Tibial artery (tissue), 4 donors: Measurements from ENCODE around the gene SLC3A2.

ENCODE experiments used
- DNase-seq, 2 donors: peaks; one replicate each; pipeline ENCODE4 v3.0.0-alpha.2; 2019
- H3K27ac ChIP-seq, 2 donors: fragments of 200-600 bp; sonication (generic) in 1 of 2; 1 replicate in 1 of 2; 2 replicates in 1 of 2; pipeline ENCODE4 v1.5.1; 2018 to 2019; ENCODE audit warnings: mild to moderate bottlenecking in 1 of 2
- H3K27me3 ChIP-seq, 2 donors: fragments of 200-600 bp; sonication (generic) in 1 of 2; one replicate each; pipeline versions ENCODE4 v1.5.1 to v1.6.0; 2016 to 2019
- H3K36me3 ChIP-seq, 3 donors: fragments of 200-600 bp; sonication (generic) in 2 of 3; one replicate each; pipeline ENCODE4 v1.5.1; 2016 to 2019; ENCODE audit warnings: mild to moderate bottlenecking in 2 of 3
- H3K4me1 ChIP-seq, 4 donors: fragments of 200-600 bp; sonication (generic) in 2 of 4; 1 replicate in 3 of 4; 2 replicates in 1 of 4; pipeline ENCODE4 v1.5.1; 2016 to 2019
- H3K4me3 ChIP-seq, 2 donors: fragments of 200-600 bp; sonication (generic) in 1 of 2; 1 replicate in 1 of 2; 2 replicates in 1 of 2; pipeline ENCODE4 v1.5.1; 2018 to 2019; ENCODE audit warnings: mild to moderate bottlenecking in 2 of 2
- H3K9me3 ChIP-seq, 3 donors: fragments of 200-600 bp; sonication (generic) in 1 of 3; one replicate each; pipeline ENCODE4 v1.5.1; 2016 to 2019
- CTCF ChIP-seq, 2 experiments: fragments of 200-600 bp in 1 of 2; fragments of 450-650 bp in 1 of 2; IDR thresholded peaks; one replicate each; pipeline ENCODE4 v1.5.1; 2017 to 2019; ENCODE audit warnings: antibody characterized with exemption in 2 of 2, mild to moderate bottlenecking in 1 of 2, moderate library complexity in 1 of 2
- intact Hi-C: fragments of 100-400 bp; cut with DNase I; formaldehyde crosslinking; loops from one replicate; pipeline ENCODE4 v1.15.0; 2023; ENCODE audit warnings: low total_unique reads

Gene SLC3A2

GRCh38 chr11:62875698-62876478 is 4.8 kb upstream of the SLC3A2 start:
- TF ChIP-seq CTCF (IDR thresholded peaks at IDR 0.05): no peak
- no peaks in the 10 kb centered on the region for H3K36me3 ChIP-seq
- H3K27me3 ChIP-seq: no peaks in the 10 kb centered on the region
- intact Hi-C loops: no loop called here
- no peak for DNase-seq
- H3K27ac ChIP-seq: no peak overlapping the region
- H3K9me3 ChIP-seq: no peaks in the 10 kb centered on the region
- no peak overlapping the region for H3K4me3 ChIP-seq
- H3K4me1 ChIP-seq: peaks cover 0 to 22% (median 19%) of the 10 kb centered on the region in 4 donors

- peaks cover 0 to 22% (median 19%) of the 10 kb centered on the region in 4 donors for H3K4me1 ChIP-seq
- H3K4me3 ChIP-seq: no peak overlapping the region
- no peaks in the 10 kb centered on the region for H3K36me3 ChIP-seq
- no peaks in the 10 kb centered on the region for H3K27me3 ChIP-seq
- H3K27ac ChIP-seq: no peak overlapping the region
- TF ChIP-seq CTCF (IDR thresholded peaks at IDR 0.05): no peak
- H3K9me3 ChIP-seq: no peaks in the 10 kb centered on the region
- intact Hi-C loops: no loop called here
- no peak for DNase-seq
Observed at GRCh38 chr11:62876712-62877111, 4.0 kb upstream of the SLC3A2 start.

GRCh38 chr11:62879235-62879978 is 1.3 kb upstream of the SLC3A2 start:
- peak; percentile 70 to 85 for DNase-seq
- no peaks in the 10 kb centered on the region for H3K27me3 ChIP-seq
- H3K4me1 ChIP-seq: peaks cover 0 to 48% (median 39%) of the 10 kb centered on the region in 4 donors
- H3K27ac ChIP-seq: peak overlapping the region; percentile 95 to 99
- peak in 1 of 2 experiments; percentile 16 for TF ChIP-seq CTCF (IDR thresholded peaks at IDR 0.05)
- peaks cover 19 to 23% (median 21%) of the 10 kb centered on the region in 3 donors for H3K36me3 ChIP-seq
- H3K4me3 ChIP-seq: peak overlapping the region; percentile 78 to 94
- no peaks in the 10 kb centered on the region for H3K9me3 ChIP-seq
- intact Hi-C loops: loop anchor here (2.0 kb wide), 1 partner anchor 45 kb away; no protein-coding TSS in a partner anchor

- Histone ChIP-seq H3K4me1 (peaks cover 0 to 55% (median 43%) of the 10 kb centered on the region in 4 donors), H3K27me3 (no peaks in the 10 kb centered on the region), H3K36me3 (peaks cover 28 to 32% (median 30%) of the 10 kb centered on the region in 3 donors), H3K27ac (peak overlapping the region; percentile 95 to 99), H3K9me3 (no peaks in the 10 kb centered on the region), H3K4me3 (peak overlapping the region; percentile 78 to 94)
- TF ChIP-seq CTCF (IDR thresholded peaks at IDR 0.05): no peak
- intact Hi-C loops: no loop called here
- peak in 1 of 2 donors; percentile 90 for DNase-seq
Observed at GRCh38 chr11:62880231-62880802, 379 bp upstream of the SLC3A2 start.

- intact Hi-C loops: no loop called here
Observed at GRCh38 chr11:62881579-62882430, 1.1 kb downstream of the SLC3A2 start.

More at GRCh38 chr11:62881579-62882430, 1.1 kb downstream of the SLC3A2 start:
- peaks cover 43 to 47% (median 44%) of the 10 kb centered on the region in 3 donors for H3K36me3 ChIP-seq
- peaks cover 0 to 63% (median 49%) of the 10 kb centered on the region in 4 donors for H3K4me1 ChIP-seq
- peak overlapping the region; percentile 78 to 94 for H3K4me3 ChIP-seq
- peak in 1 of 2 experiments; percentile 7 for TF ChIP-seq CTCF (IDR thresholded peaks at IDR 0.05)
- peak; percentile 98 for DNase-seq
- H3K9me3 ChIP-seq: no peaks in the 10 kb centered on the region
- H3K27me3 ChIP-seq: no peaks in the 10 kb centered on the region
- peak overlapping the region; percentile 95 to 99 for H3K27ac ChIP-seq
